ENCODE data around the gene GDF10. TPM values are rescaled to one million over a fixed set of nuclear protein-coding genes. Genes with fewer than 3 reads are reported as not detected.

The GDF10 gene
- total RNA-seq, 4 donors from 2014 or later = 0.29 to 12.6 (median 0.57) TPM

- peaks cover 0 to 19% (median 0%) of the 10 kb centered on the region in 3 donors for H3K4me1 ChIP-seq
- H3K9me3 ChIP-seq = no peaks in the 10 kb centered on the region
- H3K4me3 ChIP-seq = no peak overlapping the region
- H3K27ac ChIP-seq = no peak overlapping the region
- TF ChIP-seq, protein P1, sequence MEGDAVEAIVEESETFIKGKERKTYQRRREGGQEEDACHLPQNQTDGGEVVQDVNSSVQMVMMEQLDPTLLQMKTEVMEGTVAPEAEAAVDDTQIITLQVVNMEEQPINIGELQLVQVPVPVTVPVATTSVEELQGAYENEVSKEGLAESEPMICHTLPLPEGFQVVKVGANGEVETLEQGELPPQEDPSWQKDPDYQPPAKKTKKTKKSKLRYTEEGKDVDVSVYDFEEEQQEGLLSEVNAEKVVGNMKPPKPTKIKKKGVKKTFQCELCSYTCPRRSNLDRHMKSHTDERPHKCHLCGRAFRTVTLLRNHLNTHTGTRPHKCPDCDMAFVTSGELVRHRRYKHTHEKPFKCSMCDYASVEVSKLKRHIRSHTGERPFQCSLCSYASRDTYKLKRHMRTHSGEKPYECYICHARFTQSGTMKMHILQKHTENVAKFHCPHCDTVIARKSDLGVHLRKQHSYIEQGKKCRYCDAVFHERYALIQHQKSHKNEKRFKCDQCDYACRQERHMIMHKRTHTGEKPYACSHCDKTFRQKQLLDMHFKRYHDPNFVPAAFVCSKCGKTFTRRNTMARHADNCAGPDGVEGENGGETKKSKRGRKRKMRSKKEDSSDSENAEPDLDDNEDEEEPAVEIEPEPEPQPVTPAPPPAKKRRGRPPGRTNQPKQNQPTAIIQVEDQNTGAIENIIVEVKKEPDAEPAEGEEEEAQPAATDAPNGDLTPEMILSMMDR (IDR thresholded peaks at IDR 0.05) = no peak
- TF ChIP-seq POLR2A (IDR thresholded peaks at IDR 0.05) = no peak
- DNase-seq = no peak
- no peaks in the 10 kb centered on the region for H3K36me3 ChIP-seq
- WGBS, 2 donors = 31 to 53% methylated on average over 2 to 3 of the region's 3 CpGs
- intact Hi-C loops (cut with DNase I) = no loop called here
- H3K27me3 ChIP-seq = peaks cover 0 to 36% (median 0%) of the 10 kb centered on the region in 4 donors
Observed at GRCh38 chr10:47291682-47292081, 8.3 kb upstream of the GDF10 start.

DNA sequence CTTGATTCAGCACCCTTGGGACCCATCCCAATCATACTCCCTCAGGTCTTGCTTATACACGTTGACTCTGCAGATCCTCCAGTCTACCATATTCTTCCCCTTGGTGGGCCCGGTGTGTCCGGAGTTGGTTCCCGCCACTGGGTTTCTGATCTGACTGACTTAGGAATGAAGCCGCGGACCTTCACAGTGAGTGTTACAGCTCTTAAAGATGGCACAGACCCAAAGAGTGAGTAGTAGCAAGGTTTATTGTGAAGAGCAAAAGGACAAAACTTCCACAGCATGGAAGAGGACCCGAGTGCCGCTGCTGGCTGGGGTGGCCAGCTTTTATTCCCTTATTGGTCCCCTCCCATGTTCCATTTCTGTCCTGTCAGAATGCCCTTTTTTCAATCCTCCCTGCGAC is 5.9 kb upstream of the GDF10 start:
- H3K4me3 ChIP-seq = no peak overlapping the region
- H3K27ac ChIP-seq = no peak overlapping the region
- TF ChIP-seq, protein P1 (IDR thresholded peaks at IDR 0.05) = no peak
- TF ChIP-seq POLR2A (IDR thresholded peaks at IDR 0.05) = no peak
- peaks cover 0 to 10% (median 0%) of the 10 kb centered on the region in 3 donors for H3K4me1 ChIP-seq
- 85 to 86% methylated on average over 5 to 9 of the region's 9 CpGs for WGBS, 2 donors
- H3K9me3 ChIP-seq = no peaks in the 10 kb centered on the region
- DNase-seq = no peak
- H3K27me3 ChIP-seq = peaks cover 0 to 59% (median 0%) of the 10 kb centered on the region in 4 donors
- H3K36me3 ChIP-seq = no peaks in the 10 kb centered on the region
- intact Hi-C loops (cut with DNase I) = no loop called here

DNA sequence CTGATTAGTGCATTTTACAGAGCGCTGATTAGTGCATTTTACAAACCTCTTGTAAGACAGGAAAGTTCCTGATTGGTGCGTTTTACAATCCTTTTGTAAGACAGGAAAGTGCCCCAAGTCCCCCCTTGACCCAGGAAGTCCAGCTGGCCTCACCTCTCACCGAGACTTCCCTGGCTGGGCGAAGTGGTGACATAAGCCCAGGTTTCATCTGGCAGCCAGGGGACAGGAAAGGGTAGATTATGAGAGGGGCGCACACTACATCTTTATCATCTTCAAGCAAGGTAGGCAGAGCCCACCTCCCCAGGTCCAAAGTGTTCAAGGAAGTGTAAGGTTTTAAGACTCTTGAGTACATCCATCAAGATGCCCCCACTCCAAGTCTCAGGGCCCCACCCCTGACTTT is 5.5 kb upstream of the GDF10 start:
- Histone ChIP-seq H3K27me3 (peaks cover 0 to 58% (median 0%) of the 10 kb centered on the region in 4 donors), H3K27ac (no peak overlapping the region), H3K36me3 (no peaks in the 10 kb centered on the region), H3K4me1 (peaks cover 0 to 10% (median 0%) of the 10 kb centered on the region in 3 donors), H3K9me3 (no peaks in the 10 kb centered on the region), H3K4me3 (no peak overlapping the region)
- intact Hi-C loops (cut with DNase I) = no loop called here
- 75 to 83% methylated on average over 2 to 5 of the region's 5 CpGs for WGBS, 2 donors
- TF ChIP-seq, protein P1 (IDR thresholded peaks at IDR 0.05) = no peak
- TF ChIP-seq POLR2A (IDR thresholded peaks at IDR 0.05) = no peak
- DNase-seq = no peak

- intact Hi-C loops (cut with DNase I) = no loop called here
- no peaks in the 10 kb centered on the region for H3K9me3 ChIP-seq
- no peak overlapping the region for H3K27ac ChIP-seq
- TF ChIP-seq, protein P1 (IDR thresholded peaks at IDR 0.05) = no peak
- TF ChIP-seq POLR2A (IDR thresholded peaks at IDR 0.05) = no peak
- DNase-seq = no peak
- no peaks in the 10 kb centered on the region for H3K36me3 ChIP-seq
- peaks cover 0 to 19% (median 7%) of the 10 kb centered on the region in 3 donors for H3K4me1 ChIP-seq
- 77 to 78% methylated on average over 4 to 5 of the region's 5 CpGs for WGBS, 2 donors
- H3K4me3 ChIP-seq = no peak overlapping the region
- H3K27me3 ChIP-seq = peaks cover 0 to 66% (median 2%) of the 10 kb centered on the region in 4 donors
Observed at GRCh38 chr10:47295411-47295810, 4.6 kb upstream of the GDF10 start.

- no peaks in the 10 kb centered on the region for H3K9me3 ChIP-seq
- H3K36me3 ChIP-seq = no peaks in the 10 kb centered on the region
- TF ChIP-seq POLR2A (IDR thresholded peaks at IDR 0.05) = no peak
- TF ChIP-seq, protein P1 (IDR thresholded peaks at IDR 0.05) = no peak
- peaks cover 0 to 28% (median 11%) of the 10 kb centered on the region in 3 donors for H3K4me1 ChIP-seq
- no peak overlapping the region for H3K4me3 ChIP-seq
- H3K27ac ChIP-seq = peak overlapping the region in 2 of 4 donors; percentile 6 to 44
- intact Hi-C loops (cut with DNase I) = no loop called here
- peaks cover 0 to 76% (median 5%) of the 10 kb centered on the region in 4 donors for H3K27me3 ChIP-seq
- no peak for DNase-seq
- WGBS, 2 donors = 40 to 49% methylated on average over 12 of the region's 12 CpGs
Observed at GRCh38 chr10:47296156-47296894, 3.7 kb upstream of the GDF10 start.

Data from esophagus squamous epithelium (tissue), 5 donors.